Nephron (organoid): ENCODE results near the gene BTG2.

Source experiments
- H3K27ac Mint-ChIP-seq, 3 experiments: 2 replicates each; pipeline ENCODE4 v1.8.0; 2020; ENCODE audit warnings: mixed read lengths in 3 of 3, mild to moderate bottlenecking in 2 of 3, moderate library complexity in 1 of 3
- H3K27me3 Mint-ChIP-seq: 2 replicates; pipeline ENCODE4 v1.8.0; 2021; ENCODE audit warnings: low read depth, mild to moderate bottlenecking, moderate library complexity, mixed read lengths
- H3K36me3 Mint-ChIP-seq: 2 replicates; pipeline ENCODE4 v1.8.0; 2020; ENCODE audit warnings: low read depth, mixed read lengths
- H3K4me1 Mint-ChIP-seq: 2 replicates; pipeline ENCODE4 v1.8.0; 2020; ENCODE audit warnings: mixed read lengths
- H3K4me3 Mint-ChIP-seq, 3 experiments: 2 replicates each; pipeline ENCODE4 v1.8.0; 2020; ENCODE audit warnings: mild to moderate bottlenecking in 3 of 3, mixed read lengths in 3 of 3, moderate library complexity in 2 of 3
- H3K9me3 Mint-ChIP-seq: 2 replicates; pipeline ENCODE4 v1.8.0; 2020; ENCODE audit warnings: mixed read lengths
- TF ChIP-seq, protein P1 (sequence below), 3 experiments: fragments of 200-600 bp; sonication (generic); IDR thresholded peaks; one replicate each; pipeline ENCODE4 v1.5.0; 2021; ENCODE audit warnings: antibody characterized with exemption in 3 of 3; ENCODE audit not compliant: unreplicated experiment in 3 of 3

BTG2 gene

DNA sequence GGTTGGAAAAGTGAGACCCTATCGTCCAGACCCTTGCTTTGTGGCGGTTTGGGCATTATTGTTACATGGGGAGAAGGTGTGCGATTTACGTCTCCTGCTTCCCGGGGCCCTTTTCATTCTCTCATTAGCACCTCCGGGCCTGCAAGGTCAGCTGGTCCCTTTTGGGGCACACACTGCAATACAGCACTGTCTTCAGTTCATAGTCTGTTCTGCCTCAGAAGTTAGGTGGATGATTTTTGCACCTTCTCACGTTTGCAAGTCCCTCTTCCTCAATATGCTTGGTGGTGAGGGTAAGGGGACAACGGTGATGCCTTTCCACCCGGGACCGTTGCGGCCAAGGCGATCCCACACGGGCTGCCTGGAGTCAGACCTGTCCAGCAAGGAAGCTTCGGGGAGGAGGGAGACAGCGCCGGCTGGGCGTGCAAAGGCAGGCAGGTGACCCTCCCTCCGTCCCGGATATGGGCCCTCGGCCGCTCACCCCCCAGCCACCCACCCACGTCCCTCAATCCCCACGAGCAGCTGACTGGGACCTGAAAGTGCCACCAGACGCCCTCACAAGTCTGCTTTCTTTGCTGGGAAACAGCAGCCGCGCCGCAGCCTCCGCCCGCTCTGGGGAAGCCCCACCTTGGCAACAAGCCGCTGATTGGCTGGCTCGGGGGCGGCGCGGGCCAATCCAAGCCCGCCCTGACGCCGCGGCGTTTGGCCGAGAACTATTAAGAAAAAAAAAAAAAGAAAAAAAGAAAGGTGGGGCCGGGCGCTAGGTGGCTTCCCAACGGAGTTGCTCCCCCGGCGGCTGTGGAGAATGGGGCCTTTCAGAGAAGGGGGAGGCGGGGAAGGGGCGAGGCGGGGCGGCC, 21.7 kb downstream of the BTG2 start:
- no peaks in the 10 kb centered on the region for H3K36me3 Mint-ChIP-seq
- H3K4me3 Mint-ChIP-seq: peak overlapping the region; percentile 78 to 80 (median 78)
- no peaks in the 10 kb centered on the region for H3K27me3 Mint-ChIP-seq
- H3K9me3 Mint-ChIP-seq: no peaks in the 10 kb centered on the region
- peaks cover 72% of the 10 kb centered on the region for H3K4me1 Mint-ChIP-seq
- peak overlapping the region; percentile 97 to 98 (median 97) for H3K27ac Mint-ChIP-seq
- TF ChIP-seq, protein P1, sequence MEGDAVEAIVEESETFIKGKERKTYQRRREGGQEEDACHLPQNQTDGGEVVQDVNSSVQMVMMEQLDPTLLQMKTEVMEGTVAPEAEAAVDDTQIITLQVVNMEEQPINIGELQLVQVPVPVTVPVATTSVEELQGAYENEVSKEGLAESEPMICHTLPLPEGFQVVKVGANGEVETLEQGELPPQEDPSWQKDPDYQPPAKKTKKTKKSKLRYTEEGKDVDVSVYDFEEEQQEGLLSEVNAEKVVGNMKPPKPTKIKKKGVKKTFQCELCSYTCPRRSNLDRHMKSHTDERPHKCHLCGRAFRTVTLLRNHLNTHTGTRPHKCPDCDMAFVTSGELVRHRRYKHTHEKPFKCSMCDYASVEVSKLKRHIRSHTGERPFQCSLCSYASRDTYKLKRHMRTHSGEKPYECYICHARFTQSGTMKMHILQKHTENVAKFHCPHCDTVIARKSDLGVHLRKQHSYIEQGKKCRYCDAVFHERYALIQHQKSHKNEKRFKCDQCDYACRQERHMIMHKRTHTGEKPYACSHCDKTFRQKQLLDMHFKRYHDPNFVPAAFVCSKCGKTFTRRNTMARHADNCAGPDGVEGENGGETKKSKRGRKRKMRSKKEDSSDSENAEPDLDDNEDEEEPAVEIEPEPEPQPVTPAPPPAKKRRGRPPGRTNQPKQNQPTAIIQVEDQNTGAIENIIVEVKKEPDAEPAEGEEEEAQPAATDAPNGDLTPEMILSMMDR (IDR thresholded peaks at IDR 0.05; ENCODE audit: unreplicated experiment in 3 of 3): no peak

DNA sequence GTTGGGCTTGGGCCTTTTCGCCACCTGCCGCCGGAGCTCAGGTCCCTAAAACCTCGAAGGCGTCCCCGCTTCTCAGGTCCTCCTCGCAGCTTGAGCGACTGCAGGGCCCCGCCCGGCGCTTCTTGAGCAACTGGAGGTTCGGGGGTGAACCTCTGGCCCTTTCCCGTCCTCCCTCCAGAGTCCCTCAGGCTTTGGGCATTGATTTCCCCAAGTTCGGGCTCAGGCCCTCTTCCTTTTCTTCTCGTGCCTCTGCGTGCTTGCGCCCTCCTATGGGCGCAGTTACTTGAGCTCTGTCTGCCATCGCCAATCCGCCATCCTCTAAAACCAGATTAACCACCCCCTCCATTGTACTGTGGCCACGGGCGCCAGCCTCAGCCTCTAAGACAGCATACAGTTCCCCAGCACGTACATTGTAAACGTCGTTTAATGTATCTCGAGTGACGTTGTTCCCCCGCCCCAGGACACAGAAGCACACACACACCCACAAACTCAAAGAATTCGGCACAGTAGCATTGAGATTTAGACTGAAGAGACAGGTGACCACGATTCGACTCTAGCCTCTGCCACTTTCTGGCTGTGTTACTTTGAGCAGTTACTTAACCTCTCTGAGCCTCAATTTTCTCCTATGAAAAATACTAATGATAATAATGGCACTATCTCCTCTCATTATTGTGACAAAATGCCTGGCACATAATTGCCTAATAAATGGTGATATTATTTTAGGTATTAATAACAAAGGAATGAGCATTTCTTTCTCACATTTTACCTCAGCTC, 22.6 kb downstream of the BTG2 start:
- Mint-ChIP-seq H3K27ac (peak overlapping the region; percentile 97 to 98 (median 97)), H3K36me3 (no peaks in the 10 kb centered on the region), H3K4me3 (peak overlapping the region; percentile 78 to 80 (median 80)), H3K27me3 (no peaks in the 10 kb centered on the region), H3K4me1 (peaks cover 63% of the 10 kb centered on the region), H3K9me3 (no peaks in the 10 kb centered on the region)
- TF ChIP-seq, protein P1 (IDR thresholded peaks at IDR 0.05; ENCODE audit: unreplicated experiment in 3 of 3): peak in 2 of 3 experiments; percentile 31 to 51

DNA sequence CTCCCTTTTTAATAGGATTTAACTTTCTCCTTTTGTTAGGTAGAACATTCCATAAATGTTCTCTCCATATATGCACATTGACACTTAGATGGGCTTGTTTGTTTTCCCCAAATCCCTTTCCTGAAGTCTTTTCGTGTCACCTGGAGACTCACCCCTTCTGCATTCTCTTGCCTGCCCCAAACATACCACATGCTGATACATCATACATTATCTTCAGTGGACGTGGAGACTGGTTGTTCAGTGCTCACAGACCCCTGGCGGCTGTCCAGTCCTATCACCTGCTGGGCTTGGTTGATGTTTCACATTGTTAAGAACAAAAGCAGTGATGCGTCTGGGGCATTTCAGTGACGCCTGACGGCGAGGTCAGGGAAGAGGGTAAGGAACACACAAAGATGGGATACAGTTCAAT, 23.4 kb downstream of the BTG2 start:
- peaks cover 55% of the 10 kb centered on the region for H3K4me1 Mint-ChIP-seq
- H3K9me3 Mint-ChIP-seq: no peaks in the 10 kb centered on the region
- peak overlapping the region; percentile 97 to 98 (median 97) for H3K27ac Mint-ChIP-seq
- TF ChIP-seq, protein P1 (IDR thresholded peaks at IDR 0.05; ENCODE audit: unreplicated experiment in 3 of 3): peak in 1 of 3 experiments; percentile 33
- no peaks in the 10 kb centered on the region for H3K27me3 Mint-ChIP-seq
- peak overlapping the region; percentile 31 to 46 (median 35) for H3K4me3 Mint-ChIP-seq
- H3K36me3 Mint-ChIP-seq: no peaks in the 10 kb centered on the region

DNA sequence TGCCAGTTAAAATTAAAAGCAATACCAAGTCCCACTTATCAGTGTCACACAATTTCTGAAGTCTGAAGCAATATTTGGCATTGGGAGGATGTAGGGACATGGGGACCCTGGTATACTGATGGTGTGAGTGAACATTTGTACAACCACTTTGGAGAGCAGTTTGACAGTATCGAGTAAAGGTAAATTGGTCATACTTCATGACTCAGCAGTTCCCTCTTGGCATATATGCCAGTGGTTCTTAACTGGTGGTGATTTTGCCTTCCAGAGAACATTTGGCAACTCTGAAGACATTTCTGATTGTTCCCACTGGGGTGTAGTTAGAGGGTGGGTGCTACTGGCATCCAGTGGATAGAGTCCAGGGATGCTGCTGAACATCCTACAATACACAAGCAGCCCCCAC, 25.9 kb downstream of the BTG2 start:
- Mint-ChIP-seq H3K27ac (no peak overlapping the region), H3K36me3 (no peaks in the 10 kb centered on the region), H3K4me1 (peaks cover 30% of the 10 kb centered on the region), H3K9me3 (no peaks in the 10 kb centered on the region), H3K4me3 (no peak overlapping the region), H3K27me3 (no peaks in the 10 kb centered on the region)
- TF ChIP-seq, protein P1 (IDR thresholded peaks at IDR 0.05; ENCODE audit: unreplicated experiment in 3 of 3): no peak

DNA sequence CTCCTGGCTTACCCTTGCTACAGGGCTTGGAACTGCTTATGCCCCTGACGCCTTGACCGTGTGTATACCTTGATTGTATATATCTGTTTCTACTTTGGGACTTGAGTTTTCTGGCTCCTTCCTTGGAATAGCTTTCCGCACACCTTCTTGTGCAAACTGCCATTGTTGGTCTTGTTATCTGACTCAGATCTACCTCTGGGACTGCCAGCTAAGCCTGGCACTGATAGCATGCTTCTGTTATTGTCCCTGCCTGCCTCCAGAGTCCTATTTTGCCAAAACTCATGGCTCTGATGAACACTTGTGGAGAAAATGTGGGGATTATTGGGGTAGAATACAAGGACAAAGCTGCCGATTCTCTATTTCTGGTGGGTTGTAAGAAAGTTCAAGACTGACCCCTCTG, 30.2 kb downstream of the BTG2 start:
- H3K4me1 Mint-ChIP-seq: peaks cover 17% of the 10 kb centered on the region
- H3K9me3 Mint-ChIP-seq: no peaks in the 10 kb centered on the region
- peaks cover 6% of the 10 kb centered on the region for H3K27me3 Mint-ChIP-seq
- no peak overlapping the region for H3K27ac Mint-ChIP-seq
- H3K36me3 Mint-ChIP-seq: no peaks in the 10 kb centered on the region
- H3K4me3 Mint-ChIP-seq: no peak overlapping the region
- TF ChIP-seq, protein P1 (IDR thresholded peaks at IDR 0.05; ENCODE audit: unreplicated experiment in 3 of 3): no peak
